B cell (primary cell): ENCODE measurements around the gene NDN. TPM values are rescaled to one million over a fixed set of nuclear protein-coding genes. Genes with fewer than 3 reads are reported as not detected.

Experiments
- polyA plus RNA-seq: library from polyadenylated mRNA; depleted of rRNA; stranded (reverse); fragments of >200 nt; gene quantifications from 2 replicates; pipeline ENCODE4 v1.2.3, GENCODE V29; 2012
- total RNA-seq, 2 donors: library from RNA; stranded (reverse); fragments of 120-200 nt in 1 of 2; gene quantifications; 1 replicate in 1 of 2; 2 replicates in 1 of 2; pipeline versions ENCODE4 v1.2.3 to v1.2.4, GENCODE V29; 2013 to 2022

NDN gene
- total and polyA plus RNA-seq, 2 donors (not counting 1 experiment from before 2014, with no cell fraction given) = not detected

Other genes starting within 250 kb of the NDN start
- not detected in 2 replicates for gene GOLGA6L2, start 240.1 kb downstream of the NDN start, total RNA-seq
- gene GOLGA6L2, start 240.1 kb downstream of the NDN start, polyA plus RNA-seq = not detected in 2 replicates
- 0.66 and 0.76 TPM in 2 replicates for gene MKRN3, start 121.6 kb downstream of the NDN start, total RNA-seq
- 0.13 and 0.61 TPM in 2 replicates for gene MKRN3, start 121.6 kb downstream of the NDN start, polyA plus RNA-seq
- gene MAGEL2, start 39.4 kb downstream of the NDN start, total RNA-seq = not detected in 2 replicates
- gene MAGEL2, start 39.4 kb downstream of the NDN start, polyA plus RNA-seq = not detected in 2 replicates